Upper lobe of left lung (tissue), 4 donors: ENCODE measurements around the gene SIAH3.

Source experiments
- CTCF ChIP-seq, 6 experiments: fragments of 450-650 bp in 4 of 6; fragments of 200-600 bp in 2 of 6; sonication (generic) in 2 of 6; IDR thresholded peaks; one replicate each; pipeline ENCODE4 v1.5.1; 2016 to 2019; ENCODE audit warnings: antibody characterized with exemption in 6 of 6
- POLR2A ChIP-seq, 4 donors: fragments of 450-650 bp; IDR thresholded peaks; one replicate each; pipeline ENCODE4 v1.5.1; 2016 to 2017; ENCODE audit warnings: antibody characterized with exemption in 4 of 4, mild to moderate bottlenecking in 2 of 4
- POLR2AphosphoS5 ChIP-seq, 2 donors: sonication (generic); formaldehyde crosslinking; IDR thresholded peaks; one replicate each; pipeline ENCODE4 v1.5.1; 2017; ENCODE audit warnings: antibody characterized with exemption in 2 of 2

GRCh38 chr13:45823583-45823982 lies 28.0 kb downstream of the SIAH3 start:
- TF ChIP-seq POLR2A (IDR thresholded peaks at IDR 0.05) = no peak
- TF ChIP-seq CTCF (IDR thresholded peaks at IDR 0.05) = no peak
- TF ChIP-seq POLR2AphosphoS5 (IDR thresholded peaks at IDR 0.05) = no peak
